Activated CD4-positive, CD25-positive, alpha-beta regulatory T cell treated with anti-CD3 and anti-CD28 coated beads, Interleukin-2, amount 50 U/mL, for 72 hours (primary cell): ENCODE measurements around the gene QRFPR.
"Not testable (repeated sequence)": the region's sequence is repeated elsewhere in the genome, so short reads cannot be mapped to it uniquely, and the experiment has no call there.

Experiments
- DNase-seq: peaks from one replicate; pipeline ENCODE4 v3.0.0; 2021

Gene QRFPR

GRCh38 chr4:121339307-121339706 is 41.5 kb downstream of the QRFPR start:
- DNase-seq: no peak

GRCh38 chr4:121338518-121338917 is 42.3 kb downstream of the QRFPR start:
- no peak for DNase-seq

GRCh38 chr4:121336706-121337105 is 44.1 kb downstream of the QRFPR start:
- no peak for DNase-seq

- DNase-seq: no peak
Observed at GRCh38 chr4:121330180-121330665, 50.6 kb downstream of the QRFPR start.

GRCh38 chr4:121326597-121326996 is 54.2 kb downstream of the QRFPR start:
- DNase-seq: no peak

GRCh38 chr4:121324331-121324730 is 56.5 kb downstream of the QRFPR start:
- no peak for DNase-seq

- DNase-seq: no peak
Observed at GRCh38 chr4:121321466-121321865, 59.4 kb downstream of the QRFPR start.

GRCh38 chr4:121316091-121316490 is 64.7 kb downstream of the QRFPR start:
- no peak for DNase-seq

- not testable (repeated sequence) for DNase-seq
Observed at GRCh38 chr4:121313430-121313829, 67.4 kb downstream of the QRFPR start.

- no peak for DNase-seq
Observed at GRCh38 chr4:121308828-121309227, 72.0 kb downstream of the QRFPR start.

- no peak for DNase-seq
Observed at GRCh38 chr4:121308328-121308663, 72.5 kb downstream of the QRFPR start.

- no peak for DNase-seq
Observed at GRCh38 chr4:121307445-121308327, 73.1 kb downstream of the QRFPR start.

GRCh38 chr4:121306931-121307330 is 73.9 kb downstream of the QRFPR start:
- no peak for DNase-seq

GRCh38 chr4:121304893-121305292 is 75.9 kb downstream of the QRFPR start:
- DNase-seq: no peak

- no peak for DNase-seq
Observed at GRCh38 chr4:121299367-121299766, 81.5 kb downstream of the QRFPR start.

- no peak for DNase-seq
Observed at GRCh38 chr4:121283319-121283718, 97.5 kb downstream of the QRFPR start.

- no peak for DNase-seq
Observed at GRCh38 chr4:121280425-121280824, 100.4 kb downstream of the QRFPR start.

GRCh38 chr4:121278811-121279368 is 101.9 kb downstream of the QRFPR start:
- DNase-seq: no peak
